ENCODE data around the gene SLC27A1.
"Not testable (repeated sequence)": the region's sequence is repeated elsewhere in the genome, so short reads cannot be mapped to it uniquely, and the experiment has no call there.

SLC27A1 gene

GRCh38 chr19:17549085-17549740, 78.9 kb downstream of the SLC27A1 start:
- Histone ChIP-seq H3K36me3 (ENCODE audit: insufficient read depth, low read length) (no peaks in the 10 kb centered on the region), H3K27me3 (ENCODE audit: insufficient read depth, low read length) (no peaks in the 10 kb centered on the region), H3K4me1 (ENCODE audit: insufficient read depth, low read length) (peaks cover 8% of the 10 kb centered on the region), H2AFZ (ENCODE audit: low read depth, low read length) (no peak overlapping the region), H3K9me3 (ENCODE audit: low read length) (no peaks in the 10 kb centered on the region), H3K4me3 (ENCODE audit: low read length) (no peak overlapping the region)

DNA sequence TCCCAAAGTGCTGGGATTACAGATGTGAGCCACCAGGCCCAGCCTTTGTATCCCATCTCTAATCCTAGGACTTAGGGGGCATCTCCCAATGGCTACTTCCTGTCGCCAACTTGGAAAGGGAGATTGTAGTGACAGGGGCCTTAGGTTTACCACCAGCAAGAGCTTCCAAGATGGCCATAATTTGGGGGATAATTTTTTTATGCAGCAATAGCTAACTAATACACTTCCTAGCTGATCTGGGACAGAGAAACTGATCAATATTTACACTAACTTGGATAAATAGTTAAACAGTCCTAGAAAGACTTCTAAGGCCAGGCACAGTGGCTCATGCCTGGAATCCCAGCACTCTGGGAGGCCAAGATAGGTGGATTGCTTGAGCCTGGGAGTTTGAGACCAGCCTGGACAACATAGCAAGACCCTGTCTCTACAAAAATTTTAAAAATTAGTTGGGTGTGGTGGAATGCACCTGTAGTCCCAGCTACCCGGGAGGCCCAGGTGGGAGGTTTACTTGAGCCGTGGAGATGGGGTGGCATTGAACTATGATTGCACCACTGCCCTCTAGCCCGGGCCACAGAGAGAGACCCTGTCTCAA, 79.8 kb downstream of the SLC27A1 start:
- Histone ChIP-seq H3K4me3 (ENCODE audit: low read length) (no peak overlapping the region), H3K27me3 (ENCODE audit: insufficient read depth, low read length) (no peaks in the 10 kb centered on the region), H3K4me1 (ENCODE audit: insufficient read depth, low read length) (peaks cover 8% of the 10 kb centered on the region), H2AFZ (ENCODE audit: low read depth, low read length) (no peak overlapping the region), H3K9me3 (ENCODE audit: low read length) (no peaks in the 10 kb centered on the region), H3K36me3 (ENCODE audit: insufficient read depth, low read length) (no peaks in the 10 kb centered on the region)

DNA sequence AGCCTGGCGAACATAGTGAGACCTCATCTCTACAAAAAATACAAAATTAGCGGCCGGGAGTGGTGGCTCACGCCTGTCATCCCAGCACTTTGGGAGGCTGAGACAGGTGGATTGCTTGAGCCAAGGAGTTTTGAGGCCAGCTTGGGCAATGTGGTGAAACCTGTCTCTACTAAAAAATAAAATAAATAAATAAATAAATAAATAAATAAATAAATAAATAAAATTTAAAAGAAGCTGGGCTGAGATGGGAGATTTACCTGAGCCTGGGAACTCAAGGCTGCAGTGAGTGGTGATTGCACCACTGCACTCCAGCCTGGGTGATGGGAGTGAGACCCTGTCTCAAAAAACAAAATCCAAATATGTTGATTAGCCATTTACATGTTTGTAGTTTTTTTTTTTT, 82.4 kb downstream of the SLC27A1 start:
- H3K27me3 ChIP-seq (ENCODE audit: insufficient read depth, low read length); H2AFZ ChIP-seq (ENCODE audit: low read depth, low read length); H3K36me3 ChIP-seq (ENCODE audit: insufficient read depth, low read length); H3K4me1 ChIP-seq (ENCODE audit: insufficient read depth, low read length); H3K9me3 ChIP-seq (ENCODE audit: low read length); H3K4me3 ChIP-seq (ENCODE audit: low read length): not testable (repeated sequence)

DNA sequence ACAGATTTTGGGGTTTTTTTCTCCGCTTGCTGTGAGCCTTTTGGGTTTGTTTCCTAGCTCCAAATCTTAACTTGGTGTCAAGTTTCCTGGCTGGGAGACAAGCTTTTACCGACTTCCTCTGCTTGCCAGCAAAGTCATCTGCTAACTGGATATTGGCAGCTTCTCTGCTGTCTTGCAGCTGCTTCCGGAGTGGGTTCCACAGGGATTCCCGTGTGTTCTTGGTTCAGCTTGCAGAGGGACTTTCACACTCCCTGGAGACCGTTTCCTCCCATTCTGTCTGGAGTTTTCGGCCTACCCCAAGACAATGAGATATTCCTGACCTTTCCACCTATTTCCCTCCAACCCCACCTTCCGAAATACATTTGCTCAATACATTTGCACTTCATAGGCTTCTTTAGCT, 82.9 kb downstream of the SLC27A1 start:
- no peaks in the 10 kb centered on the region for H3K27me3 ChIP-seq (ENCODE audit: insufficient read depth, low read length)
- H2AFZ ChIP-seq (ENCODE audit: low read depth, low read length): peak overlapping the region; percentile 24
- H3K9me3 ChIP-seq (ENCODE audit: low read length): no peaks in the 10 kb centered on the region
- peaks cover 10% of the 10 kb centered on the region for H3K4me1 ChIP-seq (ENCODE audit: insufficient read depth, low read length)
- H3K36me3 ChIP-seq (ENCODE audit: insufficient read depth, low read length): peaks cover 7% of the 10 kb centered on the region
- no peak overlapping the region for H3K4me3 ChIP-seq (ENCODE audit: low read length)

- Histone ChIP-seq H3K4me3 (ENCODE audit: low read length) (peak overlapping the region; percentile 59), H3K9me3 (ENCODE audit: low read length) (no peaks in the 10 kb centered on the region), H3K36me3 (ENCODE audit: insufficient read depth, low read length) (peaks cover 16% of the 10 kb centered on the region), H2AFZ (ENCODE audit: low read depth, low read length) (peak overlapping the region; percentile 90), H3K4me1 (ENCODE audit: insufficient read depth, low read length) (peaks cover 10% of the 10 kb centered on the region), H3K27me3 (ENCODE audit: insufficient read depth, low read length) (no peaks in the 10 kb centered on the region)
Observed at GRCh38 chr19:17554968-17555479, 84.7 kb downstream of the SLC27A1 start.

DNA sequence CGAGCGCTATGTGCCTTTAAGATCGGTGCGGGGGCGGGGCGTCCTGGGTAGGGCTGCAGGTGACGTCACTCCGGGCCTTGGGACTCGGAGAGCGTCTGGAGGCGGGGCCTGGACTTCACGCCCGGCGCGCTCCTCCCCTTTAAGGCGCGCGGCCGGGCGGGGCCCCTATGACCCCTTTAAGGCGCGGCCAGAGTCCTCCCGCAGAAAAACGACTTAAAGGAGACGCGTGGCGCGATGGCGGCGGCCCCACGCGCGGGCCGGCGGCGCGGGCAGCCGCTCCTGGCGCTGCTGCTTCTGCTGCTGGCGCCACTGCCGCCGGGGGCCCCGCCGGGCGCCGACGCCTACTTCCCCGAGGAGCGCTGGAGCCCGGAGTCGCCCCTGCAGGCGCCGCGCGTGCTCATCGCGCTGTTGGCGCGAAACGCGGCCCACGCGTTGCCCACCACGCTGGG, 85.2 kb downstream of the SLC27A1 start, which contains the start of gene COLGALT1:
Gene COLGALT1 (plus strand): TSS at position 170 of the 449 bp plus-strand sequence. CDS start 65 bp downstream, at position 235.
- peak within 1 kb of the TSS; percentile 59 for H3K4me3 ChIP-seq (ENCODE audit: low read length)
- no peaks in the 10 kb centered on the region for H3K27me3 ChIP-seq (ENCODE audit: insufficient read depth, low read length)
- H2AFZ ChIP-seq (ENCODE audit: low read depth, low read length): peak within 1 kb of the TSS; percentile 90
- H3K9me3 ChIP-seq (ENCODE audit: low read length): no peaks in the 10 kb centered on the region
- H3K4me1 ChIP-seq (ENCODE audit: insufficient read depth, low read length): peaks cover 10% of the 10 kb centered on the region
- H3K36me3 ChIP-seq (ENCODE audit: insufficient read depth, low read length): peaks cover 21% of the 10 kb centered on the region

All from neuron (in vitro differentiated cells).